ENCODE results near the gene NTN1. TPM values are rescaled to one million over a fixed set of nuclear protein-coding genes. Genes with fewer than 3 reads are reported as not detected.
A peak's percentile ranks its signal among the peaks of the same experiment; 100 is the strongest.

The NTN1 gene
- polyA plus RNA-seq, 3 donors = 3.3 to 12.0 (median 7.9) TPM

GRCh38 chr17:9174312-9174711 lies 153.0 kb downstream of the NTN1 start:
- no peak for DNase-seq (ENCODE audit: extremely low read depth in 1 of 11, low read depth in 9 of 11, low spot score in 4 of 11)

DNA sequence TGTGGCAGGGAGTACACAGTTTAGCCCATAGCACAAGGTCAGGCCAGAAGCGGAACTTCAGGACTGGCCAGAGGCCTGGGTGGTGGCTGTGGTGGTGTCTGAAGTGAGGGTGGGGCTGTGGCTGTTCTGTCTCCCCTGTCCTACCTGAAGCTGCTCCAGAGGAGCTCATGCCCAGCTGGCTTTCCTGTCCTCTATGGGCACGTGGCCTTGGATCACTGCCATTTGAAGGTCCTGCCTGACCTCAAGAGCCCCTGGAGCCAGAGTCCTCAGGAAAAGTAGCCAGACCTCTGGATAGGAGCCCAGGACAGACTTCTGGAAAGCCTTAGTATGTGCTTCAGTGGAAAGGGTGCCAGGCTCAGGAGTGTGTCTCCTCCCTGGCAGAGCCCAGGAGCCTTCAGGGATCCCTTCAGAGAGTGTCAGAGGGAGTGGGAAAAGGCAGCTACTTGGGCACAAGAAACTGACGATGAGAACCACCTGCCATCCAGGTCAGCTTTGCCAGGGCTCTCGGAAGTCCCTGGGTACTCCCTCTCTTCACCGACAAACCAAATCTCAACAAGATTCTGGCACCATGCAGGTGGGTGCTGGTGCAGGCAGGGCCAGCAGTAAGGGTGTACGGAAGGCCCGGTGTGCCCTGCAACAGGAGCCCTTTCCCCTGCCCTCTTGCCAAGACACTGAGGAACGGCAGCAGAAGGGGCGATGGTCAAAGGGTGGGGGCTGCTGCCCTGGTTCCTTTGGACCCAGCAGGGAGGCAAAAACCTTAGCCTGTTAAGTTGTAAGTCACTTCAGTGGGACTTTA lies 153.7 kb downstream of the NTN1 start:
- no peak for DNase-seq (ENCODE audit: extremely low read depth in 1 of 11, low read depth in 9 of 11, low spot score in 4 of 11)

DNA sequence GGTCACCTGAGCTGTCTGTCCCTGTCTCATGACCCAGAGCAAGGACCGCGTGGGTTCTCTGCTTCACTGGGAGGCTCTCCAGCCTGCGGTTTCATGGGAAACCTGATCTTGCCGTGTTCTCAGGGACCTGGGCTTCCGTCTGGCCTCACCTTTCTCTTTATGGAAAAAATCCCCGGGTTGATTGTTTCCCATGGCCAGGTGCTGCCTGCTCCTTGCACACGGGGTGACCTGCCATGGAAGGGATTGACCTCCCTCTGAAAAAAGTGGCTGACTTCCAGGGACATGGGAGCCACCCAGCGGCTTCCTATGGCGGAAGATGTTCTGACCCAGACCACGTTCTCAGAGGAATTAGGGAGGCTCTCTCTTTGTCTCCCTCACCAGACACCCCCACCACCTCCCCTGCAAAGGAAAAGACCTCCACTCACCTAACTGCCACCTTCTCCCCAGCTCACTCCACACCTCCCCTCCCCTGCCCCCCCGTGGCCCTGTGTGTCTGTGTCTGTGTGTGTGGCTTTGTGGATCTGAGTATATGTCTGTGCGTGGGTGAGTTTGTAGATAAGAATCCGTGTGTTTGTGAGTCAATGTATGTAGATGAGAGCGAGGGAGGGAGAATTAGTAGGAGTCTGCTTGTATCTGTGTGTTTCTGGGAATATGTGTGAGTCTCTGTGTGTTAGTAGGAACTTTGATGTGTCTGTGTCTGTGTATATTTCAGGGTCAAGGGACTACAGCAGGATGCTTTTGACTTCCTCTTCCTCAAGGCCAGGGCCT lies 154.6 kb downstream of the NTN1 start:
- no peak for DNase-seq (ENCODE audit: extremely low read depth in 1 of 11, low read depth in 9 of 11, low spot score in 4 of 11)

- DNase-seq (ENCODE audit: extremely low read depth in 1 of 11, low read depth in 9 of 11, low spot score in 4 of 11) = no peak
Measured at GRCh38 chr17:9177212-9177611, 155.9 kb downstream of the NTN1 start.

- no peak for DNase-seq (ENCODE audit: extremely low read depth in 1 of 11, low read depth in 9 of 11, low spot score in 4 of 11)
Measured at GRCh38 chr17:9178319-9178718, 157.0 kb downstream of the NTN1 start.

DNA sequence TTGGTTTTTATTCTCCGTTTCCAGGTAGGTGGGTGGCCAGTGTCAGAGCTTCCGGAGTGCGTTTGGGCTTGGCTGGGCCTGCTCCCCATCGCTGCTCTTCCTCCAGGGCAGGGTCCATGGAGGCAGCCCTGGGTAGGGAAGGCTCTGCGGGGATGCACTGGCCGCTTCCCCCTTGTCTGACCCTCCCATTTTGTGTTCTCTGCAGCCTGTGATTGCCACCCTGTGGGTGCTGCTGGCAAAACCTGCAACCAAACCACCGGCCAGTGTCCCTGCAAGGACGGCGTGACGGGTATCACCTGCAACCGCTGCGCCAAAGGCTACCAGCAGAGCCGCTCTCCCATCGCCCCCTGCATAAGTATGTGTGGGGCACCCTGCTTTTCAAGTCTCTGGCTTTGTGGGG lies 158.3 kb downstream of the NTN1 start:
- no peak for DNase-seq (ENCODE audit: extremely low read depth in 1 of 11, low read depth in 9 of 11, low spot score in 4 of 11)

GRCh38 chr17:9181640-9182039 lies 160.3 kb downstream of the NTN1 start:
- no peak for DNase-seq (ENCODE audit: extremely low read depth in 1 of 11, low read depth in 9 of 11, low spot score in 4 of 11)

DNA sequence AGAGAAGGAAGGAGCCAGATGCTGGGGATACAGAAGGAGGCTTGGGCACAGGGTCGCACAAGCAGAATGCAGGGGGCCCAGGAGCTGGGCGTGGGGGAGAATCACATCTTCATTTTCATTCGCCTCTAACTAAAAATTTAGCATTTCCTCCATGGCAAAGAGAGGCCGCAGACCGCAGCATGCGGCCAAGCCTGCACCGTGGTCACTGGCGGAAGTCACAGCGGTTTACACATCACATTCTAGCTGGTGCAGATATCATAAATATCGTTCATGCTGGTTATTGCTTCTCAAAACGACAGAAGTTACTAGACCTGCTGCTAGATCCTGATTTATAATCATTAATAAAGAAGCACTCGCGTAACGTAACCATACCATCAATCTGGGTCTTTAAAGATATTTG lies 162.0 kb downstream of the NTN1 start:
- no peak for DNase-seq (ENCODE audit: extremely low read depth in 1 of 11, low read depth in 9 of 11, low spot score in 4 of 11)

GRCh38 chr17:9185142-9185541 lies 163.8 kb downstream of the NTN1 start:
- DNase-seq (ENCODE audit: extremely low read depth in 1 of 11, low read depth in 9 of 11, low spot score in 4 of 11) = no peak

DNA sequence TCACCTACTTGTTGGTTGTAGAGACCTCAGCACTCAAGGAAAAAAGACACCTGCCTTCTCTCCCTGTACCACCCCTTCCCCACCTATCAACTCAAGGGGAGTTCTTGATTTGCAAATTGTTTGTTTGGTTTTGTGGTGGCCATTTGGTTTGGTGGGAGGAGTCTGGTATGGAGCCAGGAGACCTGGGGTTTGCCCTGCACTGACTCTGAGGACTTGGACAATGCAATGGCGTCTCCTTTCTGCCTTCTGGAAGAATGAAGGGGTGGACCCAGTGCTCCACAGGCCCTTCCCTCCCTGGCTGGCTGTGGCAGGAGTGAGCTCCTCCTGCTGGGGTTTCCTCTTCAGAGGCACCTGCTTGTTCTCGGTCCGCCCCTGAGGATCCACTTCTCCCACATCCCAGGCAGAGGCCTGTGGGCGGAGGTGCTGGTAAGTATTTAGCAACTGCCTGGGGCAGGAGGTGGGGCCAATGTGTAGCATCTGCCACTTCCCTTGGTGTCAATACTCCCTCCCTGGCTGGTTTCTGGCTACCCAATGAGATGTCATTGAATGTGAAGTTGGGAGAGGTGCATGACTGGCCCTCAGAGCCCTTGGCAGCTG lies 164.5 kb downstream of the NTN1 start:
- DNase-seq (ENCODE audit: extremely low read depth in 1 of 11, low read depth in 9 of 11, low spot score in 4 of 11) = no peak

- no peak for DNase-seq (ENCODE audit: extremely low read depth in 1 of 11, low read depth in 9 of 11, low spot score in 4 of 11)
Measured at GRCh38 chr17:9187828-9188227, 166.5 kb downstream of the NTN1 start.

DNA sequence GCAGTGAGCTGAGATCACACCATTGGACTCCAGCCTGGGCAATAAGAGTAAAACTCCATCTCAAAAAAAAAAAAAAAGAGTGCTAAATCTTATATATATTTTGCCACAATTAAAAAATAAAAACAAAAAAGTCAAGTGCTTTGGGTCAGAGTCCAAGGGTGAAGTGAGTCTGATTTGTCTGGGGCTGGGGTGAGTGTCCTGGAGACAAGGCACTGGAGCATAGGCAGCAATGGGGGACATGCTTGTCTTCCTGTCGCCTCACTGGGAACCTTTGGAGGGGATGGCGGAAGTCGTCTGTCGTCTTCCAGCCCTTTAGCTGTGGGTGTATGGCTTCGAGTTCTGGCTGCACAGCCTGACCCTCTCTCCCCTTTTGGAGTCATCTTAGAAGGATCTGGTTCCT lies 167.1 kb downstream of the NTN1 start:
- no peak for DNase-seq (ENCODE audit: extremely low read depth in 1 of 11, low read depth in 9 of 11, low spot score in 4 of 11)

DNA sequence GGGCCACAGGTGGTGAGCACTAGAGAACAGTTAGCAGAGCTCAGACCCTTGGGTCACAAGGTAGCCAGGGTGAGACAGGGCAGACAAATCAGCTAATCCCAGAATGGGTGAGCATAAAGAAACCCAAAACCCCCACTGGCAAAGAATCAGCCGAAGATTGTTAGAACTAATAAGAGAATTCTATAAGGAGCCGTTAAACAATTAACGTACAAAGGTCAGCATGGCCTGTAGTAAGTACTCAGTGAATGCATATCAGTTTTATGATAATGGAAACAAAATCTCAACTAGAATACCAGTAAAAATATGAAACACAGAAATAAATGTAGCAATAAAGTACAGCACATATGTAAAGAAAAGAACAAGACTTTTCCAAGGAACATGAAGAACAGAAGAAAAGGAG lies 168.6 kb downstream of the NTN1 start:
- no peak for DNase-seq (ENCODE audit: extremely low read depth in 1 of 11, low read depth in 9 of 11, low spot score in 4 of 11)

DNA sequence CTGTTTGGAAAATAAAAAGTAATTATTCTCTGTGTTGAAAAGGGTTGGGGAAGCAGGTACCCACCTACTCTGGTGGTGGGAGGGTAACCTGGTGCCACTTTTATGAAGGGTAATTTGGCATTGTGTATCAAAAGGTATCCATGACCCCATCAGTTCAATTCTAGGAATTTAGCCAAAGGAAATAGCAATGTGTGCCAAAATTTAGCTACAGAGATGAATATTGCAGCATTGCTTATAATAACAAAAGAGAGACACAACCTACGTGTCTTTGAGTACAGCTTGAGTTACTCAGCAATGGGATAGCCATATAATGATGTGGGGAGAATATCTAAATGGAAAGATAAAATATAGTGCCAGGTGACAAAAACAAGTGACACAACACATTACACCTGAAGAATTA lies 170.7 kb downstream of the NTN1 start:
- DNase-seq (ENCODE audit: extremely low read depth in 1 of 11, low read depth in 9 of 11, low spot score in 4 of 11) = no peak

- DNase-seq (ENCODE audit: extremely low read depth in 1 of 11, low read depth in 9 of 11, low spot score in 4 of 11) = no peak
Measured at GRCh38 chr17:9195411-9195810, 174.1 kb downstream of the NTN1 start.

GRCh38 chr17:9195961-9196670 lies 174.8 kb downstream of the NTN1 start:
- peak in 3 of 11 donors; percentile 13 to 17 (median 15) for DNase-seq (ENCODE audit: extremely low read depth in 1 of 11, low read depth in 9 of 11, low spot score in 4 of 11)

GRCh38 chr17:9199571-9200551 lies 178.6 kb downstream of the NTN1 start:
- no peak for DNase-seq (ENCODE audit: extremely low read depth in 1 of 11, low read depth in 9 of 11, low spot score in 4 of 11)

DNA sequence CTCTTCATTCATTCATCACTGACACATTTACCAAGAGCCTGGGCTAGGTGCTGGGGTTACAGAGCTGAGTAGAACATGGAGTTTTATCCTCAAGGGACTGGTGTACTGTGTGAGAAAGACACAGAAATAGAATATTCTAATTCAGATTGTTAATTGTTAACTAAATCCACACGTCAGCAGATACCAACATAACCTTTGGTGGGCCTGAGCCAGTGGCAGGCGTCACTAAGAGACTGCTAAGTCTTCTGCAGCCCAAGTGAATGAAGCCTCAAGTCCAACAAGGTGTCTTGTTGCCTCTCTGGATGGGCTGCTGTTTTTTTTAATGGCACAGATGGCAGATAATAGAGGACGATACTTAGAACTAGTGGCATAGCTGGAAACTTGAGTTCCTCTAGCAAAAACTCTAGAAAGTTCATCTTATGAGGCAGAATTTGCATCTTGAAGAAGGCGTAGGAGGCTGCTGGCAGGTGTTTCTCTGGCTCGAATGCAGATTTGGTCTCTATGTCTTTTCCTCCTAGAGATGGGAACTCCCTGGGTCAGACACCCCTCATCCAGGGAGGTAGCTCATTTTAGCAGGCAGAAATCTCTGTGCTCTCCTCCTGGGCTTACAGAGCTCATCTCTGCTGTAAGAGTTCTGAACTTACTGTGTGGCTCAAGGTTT lies 179.5 kb downstream of the NTN1 start:
- DNase-seq (ENCODE audit: extremely low read depth in 1 of 11, low read depth in 9 of 11, low spot score in 4 of 11) = no peak

Data from renal cortex interstitium (tissue), 11 donors.